Stimulated activated CD4-positive, alpha-beta T cell treated with anti-CD3 and anti-CD28 coated beads, Interleukin-12 subunit alpha, Interleukin-12 subunit beta, amount 100 ng/mL, for 4 hours (primary cell): ENCODE data around the gene BBIP1.

Experiments
- DNase-seq: peaks from one replicate; pipeline ENCODE4 v3.0.0-alpha.2; 2020

The BBIP1 gene, protein sequence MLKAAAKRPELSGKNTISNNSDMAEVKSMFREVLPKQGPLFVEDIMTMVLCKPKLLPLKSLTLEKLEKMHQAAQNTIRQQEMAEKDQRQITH

DNA sequence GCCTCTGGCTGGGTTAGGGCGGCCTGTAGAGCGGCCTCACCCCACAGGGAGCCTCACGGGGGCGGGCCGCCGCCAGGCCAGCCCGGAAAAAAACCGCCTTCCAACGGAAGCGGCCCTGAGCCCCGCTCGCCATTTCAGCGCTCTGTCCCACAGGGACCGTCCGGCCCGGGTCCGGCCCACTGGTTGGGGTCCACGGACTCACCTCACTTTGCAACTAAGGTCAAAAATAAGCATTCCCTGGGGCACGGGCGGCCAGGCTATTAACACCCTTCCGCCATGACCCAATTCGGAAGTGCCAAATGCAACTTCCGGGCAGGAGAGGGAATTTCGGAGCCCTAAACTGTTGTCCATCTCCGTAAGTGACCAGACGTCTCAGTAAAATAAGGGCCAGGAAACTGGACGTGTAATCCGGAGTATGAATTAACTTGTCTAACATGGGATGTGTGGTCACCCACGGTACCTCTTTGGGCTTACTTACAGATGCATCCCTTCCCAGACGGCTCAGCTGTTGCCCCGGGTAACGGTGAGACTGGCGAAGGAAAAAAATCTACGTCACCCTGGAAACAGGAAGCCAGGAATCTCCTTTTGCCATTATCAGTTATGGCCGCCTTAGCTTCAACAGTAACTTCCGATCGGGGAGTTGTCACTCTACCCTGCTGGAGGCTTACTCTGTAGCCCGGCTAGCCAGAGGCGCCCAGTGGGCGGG is at the start of gene BBIP1:
BBIP1 (minus strand) TSS at position 538 of the 706 bp plus-strand sequence. CDS start 1,023 bp downstream, outside the sequence.
- no peak for DNase-seq

DNA sequence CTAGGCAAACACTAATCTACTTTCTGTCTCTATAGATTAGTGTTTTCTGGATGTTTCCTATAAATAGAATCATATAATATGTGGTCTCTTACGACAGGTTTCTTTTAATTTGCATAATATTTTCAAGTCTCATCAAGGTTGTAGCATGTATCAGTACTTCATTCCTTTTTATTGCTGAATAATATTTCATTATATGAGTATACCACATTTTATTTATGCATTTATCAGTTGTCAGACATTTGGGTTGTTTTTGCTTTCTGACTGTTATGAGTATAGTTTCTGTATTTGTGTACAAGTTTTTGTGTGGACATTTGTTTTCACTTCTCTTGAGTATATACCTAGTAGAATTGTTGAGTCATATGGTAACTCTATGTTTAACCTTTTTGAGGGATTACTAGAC is 48.7 kb upstream of the BBIP1 start:
- no peak for DNase-seq

DNA sequence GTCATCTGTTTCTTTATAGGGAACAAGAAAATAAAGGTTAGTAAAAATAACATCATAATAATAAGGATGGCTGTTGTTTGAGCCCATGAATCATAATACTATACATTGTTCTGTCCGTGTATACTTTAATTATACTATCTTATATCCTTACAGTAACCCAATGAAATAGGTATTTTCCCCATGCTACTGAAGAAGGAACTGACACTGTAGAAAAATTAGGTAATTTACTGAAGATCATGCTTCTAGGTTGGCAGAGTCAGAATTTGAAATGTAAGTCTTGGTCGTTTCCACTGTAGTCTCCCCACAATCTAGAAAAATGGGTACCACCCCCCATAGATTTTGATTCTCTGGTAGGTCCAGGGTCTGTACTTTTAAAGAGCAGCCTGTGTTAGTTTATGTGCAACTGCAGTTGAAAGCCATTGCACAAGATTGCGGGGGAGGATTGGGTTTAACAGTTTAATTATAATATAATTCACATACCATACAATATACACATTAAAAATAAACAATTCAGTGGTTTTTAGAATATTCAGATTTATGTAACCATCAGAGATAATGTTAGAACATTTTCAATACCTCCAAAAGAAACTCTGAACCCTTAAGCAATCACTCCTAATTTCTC is 48.1 kb upstream of the BBIP1 start:
- DNase-seq = no peak

DNA sequence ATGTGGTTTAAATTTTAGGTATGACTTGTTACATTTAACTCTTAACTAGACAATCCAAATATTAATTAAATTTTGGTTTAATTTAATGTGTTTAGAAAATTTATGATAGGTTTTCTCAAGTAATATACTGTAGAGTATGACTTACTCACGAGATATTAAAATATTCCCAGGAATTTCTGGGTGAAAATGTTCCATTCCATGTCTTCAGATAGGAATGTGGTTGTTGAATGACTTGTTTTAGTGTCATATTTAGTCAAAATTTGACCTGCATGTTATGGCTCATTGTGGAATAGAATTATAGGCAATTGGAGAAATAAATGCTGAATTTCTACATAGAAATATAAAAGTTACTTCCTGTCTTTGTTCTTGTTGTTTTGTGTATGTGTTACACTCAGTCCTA is 47.2 kb upstream of the BBIP1 start:
- DNase-seq = no peak

DNA sequence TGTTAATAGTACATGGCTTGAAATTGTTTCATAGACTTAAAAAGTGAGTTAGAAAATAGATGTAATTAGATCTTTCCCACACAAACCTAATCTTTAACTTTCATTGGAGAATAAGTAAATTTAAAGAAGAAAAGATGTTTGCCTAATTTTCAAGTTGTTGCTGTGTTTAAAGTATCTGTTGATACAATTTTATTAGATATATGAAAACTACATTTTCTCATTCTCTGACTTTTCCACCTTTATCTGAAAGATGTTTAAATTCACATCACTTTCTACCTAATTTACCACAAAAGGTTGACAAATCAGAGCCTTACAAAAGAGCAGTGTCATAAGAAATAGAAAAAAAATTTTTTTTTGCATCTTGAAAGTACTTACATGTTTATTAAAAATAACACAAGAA is 46.2 kb upstream of the BBIP1 start:
- DNase-seq = no peak

DNA sequence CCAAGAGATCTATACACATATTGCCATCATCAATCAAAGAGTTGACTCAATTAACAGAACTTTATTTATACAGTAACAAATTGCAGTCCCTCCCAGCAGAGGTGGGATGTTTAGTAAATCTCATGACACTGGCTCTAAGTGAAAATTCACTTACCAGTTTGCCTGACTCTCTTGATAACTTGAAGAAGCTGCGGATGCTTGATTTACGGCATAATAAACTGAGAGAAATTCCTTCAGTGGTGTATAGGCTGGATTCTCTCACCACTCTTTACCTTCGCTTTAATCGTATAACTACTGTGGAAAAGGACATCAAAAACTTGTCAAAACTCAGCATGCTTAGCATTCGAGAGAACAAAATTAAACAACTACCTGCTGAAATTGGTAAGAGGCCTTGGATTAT is 45.7 kb upstream of the BBIP1 start:
- no peak for DNase-seq

DNA sequence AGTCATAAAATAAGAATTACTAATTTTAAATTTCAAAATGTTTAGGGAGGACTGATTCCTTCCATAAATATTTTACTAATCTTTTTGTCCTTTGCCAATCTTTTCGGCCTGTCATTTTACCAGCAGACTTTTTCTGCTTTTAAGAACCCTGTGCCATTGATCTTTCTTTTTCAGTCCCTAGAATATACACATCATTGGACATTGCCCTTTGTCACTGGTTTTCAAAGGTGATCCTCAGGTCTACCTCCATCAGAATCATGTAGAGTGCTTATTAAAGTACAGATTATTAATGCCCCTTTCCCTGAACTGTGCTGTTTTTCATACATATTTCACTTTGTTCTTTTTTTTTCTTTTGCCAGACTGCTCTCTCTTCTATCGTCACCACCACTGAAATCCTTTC is 44.2 kb upstream of the BBIP1 start:
- no peak for DNase-seq

DNA sequence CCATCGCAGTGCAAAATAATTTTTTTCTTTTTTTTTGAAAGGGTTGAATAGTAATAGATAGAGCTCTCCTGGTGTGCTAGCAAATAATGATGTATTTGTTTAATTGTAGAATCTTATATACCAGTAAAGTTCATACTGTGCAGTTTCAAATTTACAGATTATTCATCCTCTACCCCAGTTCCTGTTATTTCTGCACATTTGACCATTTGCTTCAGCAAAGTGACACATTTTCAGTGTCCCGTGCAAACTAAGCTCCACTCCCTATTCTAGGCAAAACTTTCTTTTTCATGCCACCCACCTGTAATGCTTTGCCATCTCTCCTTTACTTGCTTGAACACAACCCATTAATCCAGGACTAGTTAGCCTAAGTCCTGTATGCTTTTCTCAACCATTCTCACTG is 43.5 kb upstream of the BBIP1 start:
- no peak for DNase-seq

DNA sequence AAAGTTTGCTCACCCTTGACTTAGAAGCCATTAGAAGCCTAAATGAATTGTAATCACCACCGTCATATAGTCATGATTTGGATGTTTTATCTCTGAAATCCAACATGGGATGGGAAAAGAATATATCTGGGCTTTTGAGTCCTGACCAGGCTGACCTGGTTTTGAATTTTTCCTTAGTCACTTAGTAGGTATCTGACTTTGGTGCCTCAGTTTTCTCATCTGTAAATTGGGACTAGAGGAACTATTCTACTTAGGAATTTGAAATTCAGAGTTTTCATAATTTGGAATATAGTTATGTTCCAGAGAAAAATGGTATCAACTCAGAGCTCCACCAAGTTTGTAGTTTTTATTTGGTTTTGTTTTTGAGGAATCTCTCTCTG is 41.3 kb upstream of the BBIP1 start:
- DNase-seq = no peak

DNA sequence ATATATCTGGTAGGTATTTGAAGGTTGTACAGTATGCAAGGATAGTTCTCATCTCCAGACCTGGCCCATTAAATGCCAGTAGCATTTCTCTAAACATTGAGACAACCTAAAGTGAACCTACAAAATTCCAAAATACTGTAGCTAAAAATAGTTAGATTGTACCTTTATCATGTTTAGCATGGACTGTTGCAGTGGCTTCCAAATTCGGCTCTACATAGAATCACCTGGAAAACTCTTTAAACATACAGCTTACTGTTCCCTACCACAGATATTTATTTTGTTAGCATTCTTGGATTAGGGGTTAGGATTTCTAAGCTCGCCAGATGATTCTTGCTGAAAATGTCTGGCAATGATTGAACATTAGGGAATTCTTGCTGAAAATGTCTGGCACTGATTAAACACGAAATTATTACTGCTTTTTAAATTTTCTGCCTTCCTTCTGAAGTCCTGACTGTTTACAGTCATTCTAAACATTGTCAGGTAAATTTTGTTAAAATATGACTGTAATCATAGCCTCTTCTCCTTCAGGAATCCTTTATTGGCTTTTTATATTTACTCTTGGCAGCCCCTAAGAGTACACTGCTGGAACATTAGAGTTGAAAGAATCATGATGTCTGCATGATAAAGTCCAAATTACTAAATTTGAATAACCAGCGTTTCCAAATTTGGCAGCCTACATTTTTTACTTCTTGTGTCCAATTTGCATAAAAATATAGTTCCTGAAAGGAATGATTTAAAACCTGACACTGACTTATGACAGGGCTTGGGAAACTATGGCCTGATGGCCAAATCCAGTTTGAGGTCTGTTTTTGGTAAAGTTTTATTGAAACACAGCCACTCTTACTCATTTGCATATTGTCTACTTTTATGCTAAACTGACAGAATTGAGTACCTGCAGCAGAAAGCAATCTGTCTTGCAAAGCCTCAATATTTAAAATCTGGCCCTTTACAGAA is 40.7 kb upstream of the BBIP1 start:
- DNase-seq = no peak

DNA sequence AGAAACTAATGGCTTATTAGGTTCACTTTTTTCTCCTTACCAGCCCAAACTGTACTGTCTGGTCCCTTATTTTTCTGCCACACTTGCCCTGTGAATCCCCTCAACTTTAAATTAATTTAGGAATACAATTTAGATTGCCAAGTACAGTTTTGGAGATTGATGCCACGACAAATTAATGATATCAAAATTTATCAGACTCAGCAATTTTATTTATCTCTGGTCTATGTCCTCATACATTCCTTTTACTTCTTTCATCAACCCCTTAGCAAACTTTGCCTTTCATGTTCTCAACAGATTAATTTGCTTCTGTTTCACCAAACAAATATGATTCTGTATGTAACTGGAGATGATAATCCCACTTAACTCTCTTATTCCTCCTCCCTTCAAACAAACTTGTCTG is 38.6 kb upstream of the BBIP1 start:
- no peak for DNase-seq

DNA sequence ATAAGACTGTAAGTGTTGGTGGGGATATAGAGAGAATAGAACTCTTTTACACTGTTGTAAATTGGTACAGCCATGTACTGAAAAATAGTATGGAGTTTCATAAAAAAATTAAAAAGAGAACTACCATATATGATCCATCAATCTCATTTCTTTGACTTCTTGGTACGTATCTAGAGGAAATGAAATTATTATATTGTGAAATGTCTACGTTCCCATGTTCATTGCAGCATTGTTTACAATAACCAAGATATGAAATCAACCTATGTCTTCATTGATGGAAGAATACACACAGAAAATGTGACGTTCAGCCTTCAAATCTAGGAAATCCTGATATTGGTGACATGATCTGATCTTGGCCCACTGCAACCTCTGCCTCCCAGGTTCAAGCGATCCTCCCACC is 32.4 kb upstream of the BBIP1 start:
- no peak for DNase-seq

DNA sequence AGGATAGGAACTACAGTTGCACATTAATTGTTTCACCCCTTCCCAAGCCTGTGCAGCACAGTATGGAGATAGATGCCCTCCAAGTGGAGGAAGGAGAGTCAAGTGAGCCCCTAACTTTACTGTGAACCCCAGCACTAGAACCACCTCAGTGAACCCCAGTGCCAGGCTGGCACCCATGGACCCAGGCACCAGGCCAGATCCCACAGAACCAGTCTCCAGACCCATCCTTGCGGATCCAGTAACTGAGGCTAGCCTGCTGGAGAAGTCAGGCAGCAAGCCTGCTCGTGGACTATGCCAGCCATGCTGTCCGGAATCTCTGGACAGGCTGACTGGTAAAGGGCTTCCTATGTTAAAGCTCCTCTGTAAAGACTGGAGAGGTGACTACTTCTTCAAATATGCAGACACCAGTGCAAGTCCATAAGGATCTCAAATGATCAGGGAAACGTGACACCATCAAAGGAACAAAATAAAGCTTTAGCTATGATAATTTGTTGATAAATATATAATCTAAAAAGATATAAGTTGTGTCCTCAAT is 28.1 kb upstream of the BBIP1 start:
- DNase-seq = no peak

DNA sequence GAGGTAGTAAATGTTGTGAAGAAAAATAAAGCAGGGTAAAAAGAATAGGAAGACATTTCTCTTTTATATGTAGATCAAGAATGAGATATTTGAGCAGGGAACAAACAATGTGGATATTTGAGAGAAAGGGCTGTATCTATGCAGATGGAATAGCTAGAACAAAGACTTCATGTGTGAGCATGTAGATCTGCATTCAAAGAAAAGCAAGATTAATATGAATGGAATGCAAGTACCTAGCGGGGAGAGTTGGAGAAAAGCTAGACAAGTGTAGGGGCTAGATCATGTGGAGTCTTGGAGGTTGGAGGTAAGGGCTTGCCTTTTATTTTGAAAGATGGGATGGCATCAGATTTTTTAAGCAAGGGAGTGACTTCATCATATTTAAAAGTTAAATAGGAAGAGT is 27.5 kb upstream of the BBIP1 start:
- no peak for DNase-seq

DNA sequence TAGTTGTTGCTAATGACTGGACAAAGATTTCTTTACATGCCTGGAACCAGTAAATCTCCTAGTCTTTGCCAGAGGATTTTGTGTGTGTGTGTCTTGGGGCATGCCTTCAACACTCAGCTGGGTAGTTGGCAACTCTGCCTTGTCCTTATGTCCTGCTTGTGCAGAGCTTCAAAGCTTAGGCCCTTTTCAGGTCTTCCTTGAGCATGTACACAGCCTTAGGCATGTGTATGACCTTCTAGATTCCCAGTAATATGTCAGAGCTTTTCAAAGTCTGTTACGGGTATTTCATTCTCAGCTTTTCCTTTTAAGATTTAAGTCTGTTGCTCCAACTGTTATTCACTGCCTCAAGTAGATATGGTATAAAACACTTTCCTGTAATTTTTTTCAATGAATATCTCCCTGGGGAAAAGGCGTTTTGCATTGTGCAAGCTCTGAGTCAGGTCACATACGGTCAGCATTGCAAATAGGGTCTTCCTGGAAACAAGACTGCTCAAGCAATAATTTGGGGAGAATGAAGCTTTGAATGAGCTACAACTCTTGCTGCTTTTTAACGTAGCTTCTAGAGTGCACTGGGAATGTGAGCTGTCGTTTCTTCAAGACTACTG is 25.9 kb upstream of the BBIP1 start:
- no peak for DNase-seq

DNA sequence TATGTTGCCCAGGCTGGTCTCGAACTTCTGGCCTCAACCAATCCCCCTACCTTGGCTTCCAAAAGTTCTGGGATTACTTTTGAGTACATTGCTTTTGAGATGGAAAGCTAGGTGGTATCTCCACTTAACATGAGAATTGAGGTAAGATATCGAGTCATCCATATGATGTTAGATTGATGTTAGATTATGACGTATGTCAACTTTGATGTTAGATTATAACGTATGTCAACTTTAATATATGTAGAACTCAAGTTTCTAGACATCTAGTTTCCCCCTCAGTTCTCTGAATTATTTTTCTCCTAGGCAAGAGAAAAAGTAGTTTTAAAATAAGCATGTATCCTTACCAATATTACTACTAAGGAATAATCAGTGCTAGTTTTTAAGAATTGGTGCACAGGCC is 20.4 kb upstream of the BBIP1 start:
- DNase-seq = no peak

DNA sequence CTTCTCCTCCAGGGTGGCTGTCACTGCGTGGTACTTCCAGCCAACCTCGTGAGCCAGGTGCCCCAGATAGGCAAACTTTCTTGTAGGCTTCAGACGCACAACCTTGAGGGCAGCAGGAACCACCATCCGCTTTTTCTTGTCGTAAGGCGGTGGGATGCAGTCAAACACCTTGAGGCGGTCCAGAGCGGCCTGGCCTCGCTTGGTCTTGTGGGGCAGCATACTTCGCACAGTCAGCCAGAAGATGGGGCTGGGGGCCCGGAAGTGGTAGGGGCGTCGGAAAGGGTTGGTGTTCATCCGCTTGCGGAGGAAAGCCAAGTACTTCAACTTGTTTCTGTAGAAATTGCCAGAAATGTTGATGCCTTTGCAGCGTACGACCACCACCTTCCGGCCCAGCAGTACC is 17.8 kb upstream of the BBIP1 start:
- DNase-seq = no peak

DNA sequence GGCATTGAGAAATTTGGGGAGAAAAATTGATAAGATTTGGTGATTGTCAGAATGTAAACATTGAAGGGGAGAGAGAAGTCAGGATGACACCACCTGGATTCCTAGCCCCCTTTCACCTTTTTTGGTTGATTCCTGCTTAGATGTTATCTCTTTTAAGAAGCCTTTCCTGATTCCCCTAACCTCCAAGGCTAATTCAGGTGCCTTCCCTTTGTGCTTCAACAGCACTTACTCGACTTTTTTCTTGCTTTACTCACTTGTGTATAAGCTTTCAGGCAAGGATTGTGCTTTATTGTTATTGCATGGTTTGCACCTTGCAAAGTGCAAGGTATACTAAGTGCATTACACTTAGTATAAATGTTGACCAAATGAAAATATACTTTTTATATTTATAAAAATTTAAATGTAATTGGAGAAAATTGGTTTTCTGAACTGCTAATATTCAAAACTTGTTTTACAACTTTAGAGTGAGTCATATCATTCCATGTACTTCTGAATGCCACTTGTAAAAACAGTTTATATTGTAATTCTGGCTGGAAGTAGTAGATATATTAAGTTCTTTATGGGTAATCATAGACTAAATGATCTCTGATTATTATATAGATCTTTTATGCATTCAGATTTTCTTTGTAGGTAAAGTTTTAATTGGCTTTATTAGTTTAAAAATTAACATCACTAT is 13.7 kb upstream of the BBIP1 start:
- DNase-seq = no peak

DNA sequence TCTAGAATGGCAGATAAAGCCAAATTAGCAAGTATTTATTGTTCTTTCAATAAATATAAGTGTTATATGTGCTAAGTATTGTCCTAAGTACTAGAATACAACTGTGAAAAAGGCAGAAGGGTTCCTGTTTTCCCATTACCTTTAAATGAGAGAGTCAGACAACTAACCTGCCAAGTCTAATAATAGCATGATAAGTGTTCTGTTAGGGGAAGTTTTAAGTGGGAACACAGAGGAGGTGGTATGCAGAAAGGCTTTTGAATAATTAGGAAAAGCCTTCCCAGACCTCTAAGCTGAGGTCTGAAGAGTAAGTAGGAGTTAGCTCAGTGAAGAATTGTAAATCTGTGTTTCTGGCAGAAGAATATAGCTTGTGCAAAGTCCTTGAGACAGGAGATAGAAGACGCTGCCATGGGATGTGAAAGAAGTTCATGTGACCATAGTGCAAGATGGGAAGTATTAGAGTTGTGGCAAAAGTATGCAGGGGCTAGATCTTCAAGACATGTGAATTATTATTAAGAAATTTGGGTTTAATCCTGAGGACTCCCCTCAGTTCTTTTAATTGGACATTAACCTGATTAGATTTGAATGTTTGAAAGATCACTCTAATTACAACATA is 12.9 kb upstream of the BBIP1 start:
- no peak for DNase-seq

DNA sequence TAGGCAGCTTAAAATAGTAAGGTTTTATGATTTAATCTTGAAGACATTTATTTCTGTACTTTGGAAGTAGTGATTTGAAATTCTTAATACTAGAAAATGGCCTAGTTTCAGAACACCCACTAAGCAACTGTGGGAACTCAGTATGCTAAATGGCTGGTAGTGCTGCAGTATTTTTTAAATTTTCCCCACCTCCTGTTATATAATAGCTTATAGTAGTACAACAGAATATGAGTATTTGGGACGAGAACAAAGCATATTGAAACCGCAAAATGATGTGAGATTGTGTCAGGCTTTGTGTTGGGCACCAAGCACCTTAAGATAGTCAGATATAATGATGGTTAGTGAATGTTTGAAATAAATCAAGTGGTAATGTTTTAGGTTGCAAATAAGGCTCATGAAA is 8.5 kb upstream of the BBIP1 start:
- DNase-seq = no peak

DNA sequence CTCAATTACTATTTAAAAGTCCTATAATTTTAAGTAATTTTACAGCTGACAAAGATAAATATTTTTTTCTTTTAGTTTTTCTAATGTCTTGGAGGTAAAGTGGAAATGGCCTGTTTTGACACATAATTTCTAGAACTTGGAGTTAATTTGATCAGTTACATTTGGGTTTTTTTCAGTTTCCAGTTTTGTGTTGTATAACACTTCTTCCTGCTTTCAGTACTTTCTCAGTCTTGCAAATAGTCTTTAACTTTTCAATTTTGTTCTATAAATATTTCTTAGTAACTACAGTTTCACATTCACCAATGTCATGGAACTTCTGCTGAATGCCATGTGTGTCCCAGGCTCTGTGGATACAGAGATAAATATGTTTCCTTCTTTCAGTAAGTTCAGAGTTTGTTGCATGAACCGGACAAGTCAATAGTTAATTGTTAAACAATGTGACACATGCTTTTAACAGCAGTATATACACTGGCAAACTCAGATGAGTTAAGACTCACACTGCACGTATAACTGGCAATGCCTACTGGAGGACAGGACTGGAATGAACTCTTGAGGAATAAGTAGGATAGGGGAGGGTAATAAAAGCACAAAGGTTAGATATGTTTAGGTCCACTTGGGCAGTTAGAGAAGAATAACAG is 5.0 kb upstream of the BBIP1 start:
- no peak for DNase-seq
